Measurements from ENCODE around the gene CLPSL2. TPM values are rescaled to one million over a fixed set of nuclear protein-coding genes. Genes with fewer than 3 reads are reported as not detected.

CLPSL2 gene
- total RNA-seq, 1 experiment from 2014 or later, result 3.4 TPM

GRCh38 chr6:35730745-35731413, 45.5 kb upstream of the CLPSL2 start:
- TF ChIP-seq ZNF263 (CRISPR knock-in tag; IDR thresholded peaks at IDR 0.05; ENCODE audit: low read depth) (no peak), ARID4B (CRISPR knock-in tag; IDR thresholded peaks at IDR 0.05; ENCODE audit: borderline replicate concordance) (no peak), NR1H2 (CRISPR knock-in tag; IDR thresholded peaks at IDR 0.05) (no peak), JAZF1 (CRISPR knock-in tag; IDR thresholded peaks at IDR 0.05) (no peak), SMAD4 (CRISPR knock-in tag; IDR thresholded peaks at IDR 0.05) (no peak), FOXP4 (CRISPR knock-in tag; IDR thresholded peaks at IDR 0.05) (no peak), ESRRA (CRISPR knock-in tag; IDR thresholded peaks at IDR 0.05; ENCODE audit: borderline replicate concordance) (no peak), E2F1 (CRISPR knock-in tag; IDR thresholded peaks at IDR 0.05) (no peak), JUN (CRISPR knock-in tag; IDR thresholded peaks at IDR 0.05) (no peak), ZNF396 (CRISPR knock-in tag; IDR thresholded peaks at IDR 0.05; ENCODE audit: borderline replicate concordance) (no peak), ATF2 (CRISPR knock-in tag; IDR thresholded peaks at IDR 0.05; ENCODE audit: borderline replicate concordance, low read depth) (no peak), ZNF532 (CRISPR knock-in tag; IDR thresholded peaks at IDR 0.05; ENCODE audit: borderline replicate concordance) (no peak), CREM (CRISPR knock-in tag; IDR thresholded peaks at IDR 0.05) (no peak), CDX4 (CRISPR knock-in tag; IDR thresholded peaks at IDR 0.05; ENCODE audit: borderline replicate concordance) (no peak)
- POLR2A ChIA-PET, result interaction anchor here (1.7 kb wide), 1 partner anchor 13 kb away, joined by 8 read pairs; no protein-coding TSS in a partner anchor
- peak; percentile 1 for ATAC-seq
- Mint-ChIP-seq H3K9me3 (no peaks in the 10 kb centered on the region), H3K36me3 (no peaks in the 10 kb centered on the region), H3K4me3 (peak overlapping the region; percentile 81), H3K27ac (peak overlapping the region; percentile 23; the same call in 1 of the 2 replicates), H3K4me1 (peaks cover 63% of the 10 kb centered on the region), H3K27me3 (ENCODE audit: low read depth) (peaks cover 22% of the 10 kb centered on the region)
- CTCF ChIA-PET, result interaction anchor here (0.9 to 1.9 kb wide), 2 partner anchors 9 to 147 kb away, joined by 3 to 11 read pairs; no protein-coding TSS in a partner anchor
- no peak for DNase-seq (ENCODE audit: low spot score)
